Sigmoid colon (tissue), 4 donors: ENCODE data around the gene KYNU.

Experiments used
- CTCF ChIP-seq, 4 experiments: fragments of 450-650 bp in 3 of 4; fragments of 200-600 bp in 1 of 4; IDR thresholded peaks; one replicate each; pipeline ENCODE4 v1.5.1; 2016 to 2019; ENCODE audit warnings: antibody characterized with exemption in 4 of 4, mild to moderate bottlenecking in 3 of 4, moderate library complexity in 2 of 4
- POLR2A ChIP-seq, 2 donors: fragments of 450-650 bp; IDR thresholded peaks; one replicate each; pipeline ENCODE4 v1.6.1; 2016; ENCODE audit warnings: antibody characterized with exemption in 2 of 2, mild to moderate bottlenecking in 2 of 2, moderate library complexity in 2 of 2
- POLR2AphosphoS5 ChIP-seq, 4 donors: sonication (generic); formaldehyde crosslinking; IDR thresholded peaks; one replicate each; pipeline ENCODE4 v1.6.1; 2017; ENCODE audit warnings: antibody characterized with exemption in 4 of 4

GRCh38 chr2:142966284-142966683 lies 88.8 kb downstream of the KYNU start:
- no peak for TF ChIP-seq CTCF (IDR thresholded peaks at IDR 0.05)
- TF ChIP-seq POLR2A (IDR thresholded peaks at IDR 0.05), result no peak
- TF ChIP-seq POLR2AphosphoS5 (IDR thresholded peaks at IDR 0.05), result no peak
